Spleen (tissue), 11 donors: ENCODE measurements around the gene TRPM5. TPM values are rescaled to one million over a fixed set of nuclear protein-coding genes. Genes with fewer than 3 reads are reported as not detected.

Experiments
- DNase-seq: peaks from one replicate; pipeline ENCODE4 v3.0.0-alpha.2; 2020
- H3K27ac ChIP-seq, 8 donors: fragments of 200-600 bp; sonication (generic) in 7 of 8; 1 replicate in 4 of 8; 2 replicates in 4 of 8; pipeline versions ENCODE4 v1.5.0 to v1.8.0; 2016 to 2021; ENCODE audit warnings: inconsistent platforms in 4 of 8, mild to moderate bottlenecking in 4 of 8, moderate library complexity in 1 of 8
- H3K27me3 ChIP-seq, 7 donors: fragments of 200-600 bp; sonication (generic) in 6 of 7; replicated peaks in 1 of 7; 1 replicate in 4 of 7; 2 replicates in 3 of 7; pipeline versions ENCODE4 v1.5.0 to v1.8.0; 2016 to 2021; ENCODE audit warnings: inconsistent platforms in 3 of 7, mild to moderate bottlenecking in 1 of 7
- H3K36me3 ChIP-seq, 6 donors: fragments of 200-600 bp; sonication (generic) in 5 of 6; 1 replicate in 4 of 6; 2 replicates in 2 of 6; pipeline versions ENCODE4 v1.5.0 to v1.8.0; 2016 to 2021; ENCODE audit warnings: inconsistent platforms in 2 of 6
- H3K4me1 ChIP-seq, 6 donors: fragments of 200-600 bp; sonication (generic) in 5 of 6; 1 replicate in 3 of 6; 2 replicates in 3 of 6; pipeline versions ENCODE4 v1.5.0 to v1.8.0; 2016 to 2021; ENCODE audit warnings: inconsistent platforms in 3 of 6
- H3K4me3 ChIP-seq, 8 donors: fragments of 200-600 bp; sonication (generic) in 7 of 8; 1 replicate in 4 of 8; 2 replicates in 4 of 8; pipeline versions ENCODE4 v1.5.0 to v1.8.0; 2016 to 2021; ENCODE audit warnings: inconsistent platforms in 4 of 8, mild to moderate bottlenecking in 4 of 8, moderate library complexity in 2 of 8
- H3K9me3 ChIP-seq, 8 donors: fragments of 200-600 bp; sonication (generic) in 7 of 8; 1 replicate in 4 of 8; 2 replicates in 4 of 8; pipeline versions ENCODE4 v1.5.0 to v1.8.0; 2016 to 2021; ENCODE audit warnings: inconsistent platforms in 4 of 8
- POLR2A ChIP-seq, 3 donors: fragments of 450-650 bp; IDR thresholded peaks; one replicate each; pipeline ENCODE4 v1.5.1; 2017; ENCODE audit warnings: antibody characterized with exemption in 3 of 3, mild to moderate bottlenecking in 1 of 3
- POLR2AphosphoS5 ChIP-seq, 3 donors: sonication (generic); formaldehyde crosslinking; IDR thresholded peaks; one replicate each; pipeline ENCODE4 v1.5.1; 2017; ENCODE audit warnings: antibody characterized with exemption in 3 of 3
- WGBS, 5 donors: extraction: QIAGEN DNeasy Blood & Tissue Kit in 3 of 5; methylation state at CpG; one replicate each; pipeline versions ENCODE4 v1.1.5 to v1.1.7; 2013 to 2018; 5-methylcytosine and 5-hydroxymethylcytosine counted together
- intact Hi-C: fragments of 100-400 bp; cut with DNase I; formaldehyde crosslinking; loops from one replicate; pipeline ENCODE4 v1.15.0; 2023; ENCODE audit warnings: low total_unique reads
- polyA plus RNA-seq, 3 donors: library from polyadenylated mRNA; stranded (reverse); fragments of 200-250 nt; gene quantifications; one replicate each; pipeline ENCODE4 v1.2.1, GENCODE V29; 2013
- total RNA-seq, 7 donors: library from RNA; depleted of rRNA in 3 of 7; stranded (reverse); fragments of >200 nt in 3 of 7; fragmentation: NEBNext Ultra II Directional in 4 of 7; extraction: Animal tissue kit (Norgen Biotek cat#: 25700) in 4 of 7; gene quantifications; one replicate each; pipeline versions ENCODE4 v1.1.0 to v1.2.1, GENCODE V29; 2016 to 2021
- TF ChIP-seq, protein P1 (sequence below), 11 experiments: fragments of 200-600 bp in 7 of 11; fragments of 450-650 bp in 4 of 11; sonication (generic) in 4 of 11; IDR thresholded peaks in 8 of 11; conservative IDR thresholded peaks in 3 of 11; 1 replicate in 7 of 11; 2 replicates in 4 of 11; pipeline versions ENCODE4 v1.4.0 to v1.8.0; 2016 to 2021; ENCODE audit warnings: antibody characterized with exemption in 11 of 11, inconsistent platforms in 4 of 11, mild to moderate bottlenecking in 1 of 11
- donor health status: healthy with polysubstance abuse.
- donor health status: DM: no; HTN: no; CAD: no; lungs with moderate emphysema.
- donor health status: DM: no; HTN: no; CAD: no.
- donor health status: Bipolar disorder and iron deficiency.
- donor health status: healthy.
- donor health status: DM: no; HTN: no; CAD: no.
- donor health status: DM: yes; HTN: yes; CAD: no.

TRPM5 gene
- total and polyA plus RNA-seq, 10 donors, result 0.02 to 0.28 (median 0.16) TPM; not detected in 4

DNA sequence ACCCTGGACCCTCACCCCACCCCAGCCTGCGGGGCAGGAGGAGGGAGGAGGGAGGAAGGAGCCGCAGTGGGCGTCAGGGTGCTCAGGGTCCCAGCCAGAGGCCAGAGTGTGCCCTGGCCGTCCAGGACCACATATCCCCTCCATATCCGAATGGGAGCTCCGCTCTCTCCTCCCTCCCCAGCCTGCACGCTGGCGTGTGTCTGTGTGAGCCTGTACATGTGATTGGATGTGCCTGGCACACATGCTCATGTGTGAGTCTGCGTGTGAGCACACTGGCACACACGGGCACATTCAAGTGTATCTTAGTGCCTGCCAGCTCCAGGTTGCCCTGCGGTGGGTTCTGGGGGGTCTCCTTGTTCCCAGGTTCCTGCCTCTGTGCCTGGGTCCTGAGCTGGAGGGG is 35.6 kb downstream of the TRPM5 start:
- H3K4me1 ChIP-seq, result peaks cover 0 to 5% (median 0%) of the 10 kb centered on the region in 6 donors
- no peak overlapping the region for H3K4me3 ChIP-seq
- no peaks in the 10 kb centered on the region for H3K9me3 ChIP-seq
- peaks cover 0 to 11% (median 9%) of the 10 kb centered on the region in 6 donors for H3K36me3 ChIP-seq
- 78 to 89% (median 87%) methylated on average over 10 to 11 of the region's 11 CpGs for WGBS, 5 donors
- H3K27ac ChIP-seq, result no peak overlapping the region
- no peak for DNase-seq
- no peak for TF ChIP-seq POLR2A (IDR thresholded peaks at IDR 0.05)
- no peak for TF ChIP-seq POLR2AphosphoS5 (IDR thresholded peaks at IDR 0.05)
- TF ChIP-seq, protein P1, sequence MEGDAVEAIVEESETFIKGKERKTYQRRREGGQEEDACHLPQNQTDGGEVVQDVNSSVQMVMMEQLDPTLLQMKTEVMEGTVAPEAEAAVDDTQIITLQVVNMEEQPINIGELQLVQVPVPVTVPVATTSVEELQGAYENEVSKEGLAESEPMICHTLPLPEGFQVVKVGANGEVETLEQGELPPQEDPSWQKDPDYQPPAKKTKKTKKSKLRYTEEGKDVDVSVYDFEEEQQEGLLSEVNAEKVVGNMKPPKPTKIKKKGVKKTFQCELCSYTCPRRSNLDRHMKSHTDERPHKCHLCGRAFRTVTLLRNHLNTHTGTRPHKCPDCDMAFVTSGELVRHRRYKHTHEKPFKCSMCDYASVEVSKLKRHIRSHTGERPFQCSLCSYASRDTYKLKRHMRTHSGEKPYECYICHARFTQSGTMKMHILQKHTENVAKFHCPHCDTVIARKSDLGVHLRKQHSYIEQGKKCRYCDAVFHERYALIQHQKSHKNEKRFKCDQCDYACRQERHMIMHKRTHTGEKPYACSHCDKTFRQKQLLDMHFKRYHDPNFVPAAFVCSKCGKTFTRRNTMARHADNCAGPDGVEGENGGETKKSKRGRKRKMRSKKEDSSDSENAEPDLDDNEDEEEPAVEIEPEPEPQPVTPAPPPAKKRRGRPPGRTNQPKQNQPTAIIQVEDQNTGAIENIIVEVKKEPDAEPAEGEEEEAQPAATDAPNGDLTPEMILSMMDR (IDR thresholded peaks at IDR 0.05 in 8 of 11, conservative IDR thresholded peaks at IDR 0.05 in 3 of 11), result no peak
- intact Hi-C loops, result no loop called here
- peaks cover 0 to 3% (median 0%) of the 10 kb centered on the region in 7 donors for H3K27me3 ChIP-seq

DNA sequence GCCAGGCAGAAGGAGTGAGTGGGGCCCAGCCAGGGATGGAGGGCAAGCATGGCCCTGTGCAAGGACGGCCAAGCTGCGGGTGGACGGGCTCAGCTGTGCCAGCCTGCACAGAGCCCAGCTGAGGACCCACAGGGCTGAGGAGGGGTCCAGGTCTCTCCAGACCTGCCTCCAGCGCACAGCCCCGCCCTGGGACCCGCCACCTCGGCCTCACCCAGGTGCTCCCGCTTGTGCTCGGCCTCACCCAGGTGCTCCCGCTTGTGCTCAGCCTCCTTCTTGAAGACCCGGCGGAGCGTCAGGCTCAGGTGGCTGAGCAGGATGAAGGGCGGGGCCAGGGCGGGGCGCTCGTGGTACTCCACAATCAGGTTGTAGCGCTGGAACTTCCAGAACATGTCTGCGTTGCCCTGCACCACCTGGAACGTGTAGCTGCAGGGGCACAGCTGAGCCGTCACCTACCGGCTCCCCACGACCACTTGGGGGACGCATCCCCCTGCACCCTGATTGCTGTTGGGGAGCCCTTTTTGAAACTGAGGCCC is 37.4 kb downstream of the TRPM5 start:
- no peaks in the 10 kb centered on the region for H3K9me3 ChIP-seq
- peaks cover 0 to 28% (median 27%) of the 10 kb centered on the region in 6 donors for H3K36me3 ChIP-seq
- H3K4me1 ChIP-seq, result peaks cover 4 to 22% (median 8%) of the 10 kb centered on the region in 6 donors
- DNase-seq, result no peak
- TF ChIP-seq, protein P1 (IDR thresholded peaks at IDR 0.05 in 8 of 11, conservative IDR thresholded peaks at IDR 0.05 in 3 of 11), result no peak
- no peak for TF ChIP-seq POLR2A (IDR thresholded peaks at IDR 0.05)
- no peak for TF ChIP-seq POLR2AphosphoS5 (IDR thresholded peaks at IDR 0.05)
- H3K4me3 ChIP-seq, result no peak overlapping the region
- intact Hi-C loops, result no loop called here
- peaks cover 0 to 3% (median 0%) of the 10 kb centered on the region in 7 donors for H3K27me3 ChIP-seq
- WGBS, 5 donors, result 87 to 90% (median 87%) methylated on average over 16 to 24 of the region's 24 CpGs
- no peak overlapping the region for H3K27ac ChIP-seq

DNA sequence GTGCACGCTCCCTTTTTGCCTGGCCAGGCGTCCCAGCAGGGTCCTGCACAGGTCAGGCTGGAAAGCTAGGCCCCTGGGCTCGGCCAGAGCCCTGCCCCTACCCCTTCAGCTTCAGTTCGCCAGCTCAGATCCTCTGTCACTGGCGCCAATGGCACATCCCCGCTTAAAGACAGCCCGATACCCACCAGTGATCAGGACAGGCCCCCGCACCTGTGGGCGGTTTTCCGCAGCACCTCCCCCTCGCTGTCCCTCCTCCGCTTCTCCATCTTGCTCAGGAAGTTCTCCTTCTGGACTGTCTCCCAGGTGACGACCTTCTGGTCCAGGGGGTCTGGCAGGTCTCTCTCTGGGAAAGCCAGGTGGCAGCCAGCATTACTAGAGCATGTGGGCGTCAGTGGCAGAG is 37.9 kb downstream of the TRPM5 start:
- intact Hi-C loops, result no loop called here
- 84 to 93% (median 88%) methylated on average over 14 of the region's 14 CpGs for WGBS, 5 donors
- no peak for DNase-seq
- TF ChIP-seq POLR2A (IDR thresholded peaks at IDR 0.05) (no peak), POLR2AphosphoS5 (IDR thresholded peaks at IDR 0.05) (no peak)
- TF ChIP-seq, protein P1 (IDR thresholded peaks at IDR 0.05 in 8 of 11, conservative IDR thresholded peaks at IDR 0.05 in 3 of 11), result no peak
- Histone ChIP-seq H3K27me3 (peaks cover 0 to 3% (median 0%) of the 10 kb centered on the region in 7 donors), H3K36me3 (peaks cover 0 to 30% (median 27%) of the 10 kb centered on the region in 6 donors), H3K9me3 (no peaks in the 10 kb centered on the region), H3K27ac (no peak overlapping the region), H3K4me1 (peaks cover 8 to 27% (median 13%) of the 10 kb centered on the region in 6 donors), H3K4me3 (no peak overlapping the region)

DNA sequence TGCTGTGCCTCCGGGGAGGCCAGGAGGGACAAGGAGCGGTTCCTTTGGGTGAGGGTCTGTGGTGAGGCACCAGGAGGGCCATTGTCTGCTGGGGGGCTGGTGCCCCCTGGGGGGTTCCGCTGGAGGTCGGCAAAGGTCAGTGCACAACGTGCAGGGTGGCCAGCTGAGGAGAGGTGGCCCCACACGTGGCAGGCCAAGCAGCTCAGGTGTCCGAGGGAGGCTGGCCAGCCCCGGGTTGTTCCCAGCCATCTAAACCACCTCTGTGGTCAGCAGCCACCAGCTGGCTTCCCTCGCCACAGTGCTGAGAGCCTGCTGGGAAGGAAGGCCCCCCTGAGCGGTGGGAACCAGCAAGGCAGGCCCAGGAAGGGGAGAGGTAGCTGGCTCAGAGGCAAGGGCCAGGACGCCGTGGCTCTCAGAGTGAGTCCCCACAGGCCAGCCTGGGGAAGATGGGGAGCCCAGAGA is 39.5 kb downstream of the TRPM5 start:
- TF ChIP-seq POLR2AphosphoS5 (IDR thresholded peaks at IDR 0.05) (peak; percentile 25 to 68 (median 36)), POLR2A (IDR thresholded peaks at IDR 0.05) (no peak)
- Histone ChIP-seq H3K27ac (no peak overlapping the region), H3K4me1 (peaks cover 9 to 35% (median 19%) of the 10 kb centered on the region in 6 donors), H3K9me3 (no peaks in the 10 kb centered on the region), H3K27me3 (no peaks in the 10 kb centered on the region), H3K36me3 (peaks cover 0 to 30% (median 27%) of the 10 kb centered on the region in 6 donors), H3K4me3 (no peak overlapping the region)
- intact Hi-C loops, result loop anchor here (5.0 kb wide), 1 partner anchor 97 kb away; no protein-coding TSS in a partner anchor
- DNase-seq, result no peak
- WGBS, 5 donors, result 68 to 88% (median 77%) methylated on average over 10 to 12 of the region's 12 CpGs
